AML-193 (cell line): Measurements from ENCODE around the gene PPP1R12A.
A peak's percentile ranks its signal among the peaks of the same experiment; 100 is the strongest.
"Not testable (repeated sequence)": the region's sequence is repeated elsewhere in the genome, so short reads cannot be mapped to it uniquely, and the experiment has no call there.

Source experiments
- DNase-seq, 2 experiments: peaks; one replicate each; lab custom pipeline; 2025; lab: John Stamatoyannopoulos, UW

Gene PPP1R12A

DNA sequence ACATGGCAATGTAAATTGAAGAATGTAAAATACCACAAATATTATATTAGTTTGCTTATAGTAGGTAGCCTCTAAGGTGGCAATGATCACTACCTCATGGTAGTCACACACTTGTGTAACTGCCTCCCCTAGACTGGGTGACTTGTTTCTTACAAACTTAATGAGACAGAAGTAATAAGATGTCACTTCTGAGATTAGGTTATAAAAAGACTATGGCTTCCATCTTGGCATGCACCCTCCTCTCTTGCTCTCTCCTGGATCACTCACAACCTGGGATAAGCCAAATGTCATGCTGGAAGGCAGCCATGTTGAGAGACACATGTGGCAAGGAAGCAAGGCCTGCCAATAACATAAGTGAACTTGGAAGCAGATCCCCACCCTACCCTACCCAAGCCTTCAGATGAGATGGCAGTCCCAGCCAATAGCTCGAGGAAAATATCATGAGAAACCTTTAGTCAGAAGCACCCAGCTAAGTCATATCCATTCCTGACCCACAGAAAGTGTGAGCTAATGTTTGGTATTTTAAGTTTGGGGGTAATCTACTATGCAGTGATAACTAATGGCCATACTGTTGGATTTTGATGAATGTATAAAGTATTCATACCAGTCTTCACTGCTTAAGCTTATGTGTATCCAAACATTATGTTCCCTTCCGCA lies 43.3 kb downstream of the PPP1R12A start:
- no peak for DNase-seq

DNA sequence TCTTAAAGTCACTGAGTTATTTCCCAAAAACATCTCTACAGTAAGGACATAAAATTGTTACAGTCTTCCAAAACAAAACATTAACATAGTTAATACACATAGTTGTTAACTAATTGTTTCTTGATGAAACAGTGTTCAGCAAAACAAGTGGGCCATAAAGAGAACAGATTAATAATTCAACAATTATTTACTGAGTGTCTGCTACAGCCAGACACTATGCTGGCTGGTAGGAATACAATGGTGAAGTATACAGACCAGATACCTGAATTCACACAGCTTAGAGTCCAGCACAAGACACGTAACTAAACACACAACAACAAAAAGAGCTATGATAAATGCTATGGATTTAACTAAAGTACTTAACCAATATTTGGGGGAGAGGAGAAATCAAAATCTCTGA lies 47.0 kb downstream of the PPP1R12A start:
- DNase-seq: no peak

DNA sequence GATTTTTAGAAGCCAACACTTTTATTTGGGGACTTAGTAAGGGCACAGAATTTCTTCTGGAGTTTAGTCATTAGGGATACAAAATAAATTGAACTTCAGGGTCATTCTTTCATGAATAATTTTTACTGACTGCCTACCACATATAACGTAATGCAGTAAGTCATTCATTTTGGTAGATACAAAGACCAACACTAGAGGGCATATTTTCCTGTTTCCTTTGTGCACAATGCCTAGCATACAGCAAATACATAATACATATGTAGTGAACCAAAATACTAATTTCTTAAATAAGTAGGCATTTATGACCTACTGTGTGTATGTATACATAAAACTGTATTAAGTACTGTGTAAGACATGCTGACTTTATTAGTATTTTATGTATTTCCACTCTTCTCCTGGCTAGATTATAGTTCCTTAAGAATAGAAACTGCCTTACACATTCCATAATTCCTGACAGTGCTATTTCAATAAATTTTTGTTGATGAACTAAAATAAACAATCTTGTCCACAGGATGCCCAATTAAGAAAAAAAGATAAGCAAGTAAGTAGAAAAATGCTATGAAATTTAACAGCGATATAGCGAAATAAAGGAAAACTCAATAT lies 47.9 kb downstream of the PPP1R12A start:
- DNase-seq: peak; percentile 61 to 72

DNA sequence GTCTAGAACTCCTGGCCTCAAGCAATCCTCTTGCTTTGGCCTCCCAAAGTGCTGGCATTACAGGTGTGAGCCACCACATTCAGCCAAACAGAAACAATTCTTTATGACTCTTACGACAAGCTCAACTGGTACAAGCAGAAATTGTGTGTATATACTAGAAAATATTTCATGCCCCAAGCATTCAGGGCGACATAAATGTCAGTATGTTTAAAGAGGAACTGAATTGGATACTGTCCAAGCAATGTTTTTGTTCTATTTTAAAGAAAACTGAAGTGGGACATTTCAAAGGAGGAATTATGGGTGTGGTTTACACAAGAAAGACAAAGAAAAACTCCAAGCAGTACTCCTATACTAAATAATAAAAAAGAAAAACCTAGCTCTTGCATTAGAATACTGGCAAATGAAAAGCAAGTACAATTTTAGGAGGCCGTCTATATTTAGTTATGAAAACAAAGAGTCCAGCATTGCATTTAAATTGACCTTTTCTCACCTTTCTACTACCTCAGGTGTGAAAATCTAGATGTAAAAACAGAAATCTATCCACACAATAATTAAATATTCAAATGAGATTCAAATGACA lies 48.9 kb downstream of the PPP1R12A start:
- DNase-seq: no peak

DNA sequence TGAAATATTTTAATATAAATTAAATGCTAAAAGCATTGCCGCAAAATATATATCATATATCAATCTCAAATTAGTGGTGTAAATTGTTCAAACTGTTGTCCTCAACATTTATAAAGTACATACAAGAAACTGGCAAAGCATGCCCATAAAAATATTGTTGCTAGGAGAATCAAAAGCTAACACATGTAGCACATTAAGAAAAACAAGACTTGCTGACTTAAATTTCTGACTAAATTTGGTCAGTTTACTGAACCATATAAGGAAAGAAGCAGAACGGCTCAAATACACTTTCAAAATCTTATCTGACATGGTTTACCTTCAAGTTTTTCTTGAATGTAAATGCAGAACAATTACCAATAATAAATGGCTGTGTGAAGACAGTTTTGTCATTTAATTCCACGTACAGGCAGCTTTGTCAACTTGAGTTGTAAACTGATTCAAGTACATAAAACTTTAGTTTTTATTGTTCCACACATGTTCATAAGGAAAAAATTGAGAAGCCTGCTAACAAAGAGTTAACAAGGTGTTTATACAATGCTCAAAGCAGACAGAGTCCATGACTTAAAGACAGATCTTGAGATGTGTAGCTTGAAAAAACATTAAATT lies 50.4 kb downstream of the PPP1R12A start:
- DNase-seq: no peak

DNA sequence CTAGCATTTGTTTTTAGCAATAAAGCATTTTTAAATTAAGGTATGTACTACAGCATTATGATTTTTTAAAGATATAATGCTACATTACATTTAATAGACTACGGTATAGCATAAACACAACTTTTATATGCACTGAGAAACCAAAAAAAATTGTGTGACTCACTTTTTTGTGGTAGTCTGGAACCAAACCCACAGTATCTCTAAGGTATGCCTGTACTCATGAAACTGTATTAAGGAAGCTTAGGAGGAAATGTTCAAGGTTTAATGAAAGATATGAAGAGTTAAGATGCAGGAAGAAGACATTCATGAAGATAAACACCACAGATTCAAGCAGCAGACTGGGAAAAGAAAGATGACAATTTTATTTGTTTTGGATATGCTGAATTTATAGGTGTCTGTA lies 51.7 kb downstream of the PPP1R12A start:
- no peak for DNase-seq

DNA sequence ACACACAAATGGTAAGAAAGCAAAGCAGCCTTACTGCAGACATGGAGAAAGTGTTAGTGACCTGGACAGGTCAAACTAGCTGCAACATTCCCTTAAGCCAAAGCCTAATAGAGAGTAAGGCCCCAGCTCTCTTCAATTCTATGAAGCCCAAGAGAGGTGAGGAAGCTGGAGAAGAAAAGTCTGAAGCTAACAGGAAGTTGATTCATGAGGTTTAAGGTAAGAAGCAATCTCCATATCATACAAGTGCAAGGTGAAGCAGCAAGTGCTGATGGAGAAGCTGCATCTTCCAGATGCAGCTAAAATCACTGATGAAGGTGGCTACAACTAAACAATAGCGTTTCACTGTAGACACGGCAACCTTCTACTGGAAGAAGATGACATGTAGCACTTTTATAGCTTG lies 53.5 kb downstream of the PPP1R12A start:
- DNase-seq: no peak

DNA sequence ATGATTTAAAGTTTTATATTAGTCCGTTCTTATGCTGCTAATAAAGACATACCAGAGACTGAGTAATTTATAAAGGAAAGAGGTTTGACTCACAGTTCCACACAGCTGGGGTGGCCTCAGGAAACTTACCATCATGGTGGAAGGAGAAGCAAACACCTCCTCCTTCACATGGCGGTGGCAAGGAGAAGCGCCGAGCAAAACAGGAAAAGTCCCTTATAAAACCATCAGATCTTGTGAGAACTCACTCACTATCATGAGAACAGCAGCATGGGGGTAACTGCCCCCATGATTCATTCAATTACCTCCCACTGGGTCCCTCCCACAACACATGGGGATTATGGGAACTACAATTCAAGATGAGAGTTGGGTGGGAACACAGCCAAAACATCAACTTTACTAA lies 56.4 kb downstream of the PPP1R12A start:
- DNase-seq: not testable (repeated sequence)

DNA sequence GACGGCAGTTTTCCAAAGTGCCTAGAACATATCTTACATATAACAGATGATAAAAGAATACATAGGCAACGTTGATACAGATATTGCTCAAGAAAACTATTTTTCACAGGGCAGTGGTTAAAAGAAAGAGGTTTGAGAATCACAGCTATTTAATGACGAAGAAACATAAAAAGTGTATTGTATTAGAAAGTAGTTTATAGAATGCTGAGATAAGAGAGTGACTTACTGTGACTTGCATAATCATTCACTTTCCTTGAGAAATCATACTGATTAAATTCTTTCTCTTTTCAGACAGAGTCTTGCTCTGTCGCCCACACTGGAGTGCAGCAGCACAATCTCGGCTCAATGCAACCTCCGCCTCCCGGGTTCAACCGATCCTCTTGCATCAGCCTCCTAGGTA lies 57.7 kb downstream of the PPP1R12A start:
- DNase-seq: no peak

DNA sequence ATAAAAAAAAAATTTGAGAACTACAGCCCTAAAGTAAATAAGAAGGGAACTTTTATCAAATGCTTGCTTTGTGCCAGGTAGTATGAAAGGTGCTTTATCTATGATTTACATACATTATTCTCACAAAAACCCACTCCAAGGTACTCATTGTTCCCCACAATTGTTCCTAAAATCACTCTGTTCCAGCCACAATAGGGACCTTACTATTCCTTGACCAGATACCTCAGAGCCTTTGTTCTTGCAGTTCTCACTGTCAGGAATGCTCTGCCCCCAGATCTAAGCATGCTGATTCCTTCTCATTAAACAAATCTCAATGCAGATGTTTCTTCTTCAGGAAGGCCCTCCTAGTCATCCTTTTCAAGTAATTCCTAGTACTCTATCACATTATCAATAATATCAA lies 60.2 kb downstream of the PPP1R12A start:
- no peak for DNase-seq

DNA sequence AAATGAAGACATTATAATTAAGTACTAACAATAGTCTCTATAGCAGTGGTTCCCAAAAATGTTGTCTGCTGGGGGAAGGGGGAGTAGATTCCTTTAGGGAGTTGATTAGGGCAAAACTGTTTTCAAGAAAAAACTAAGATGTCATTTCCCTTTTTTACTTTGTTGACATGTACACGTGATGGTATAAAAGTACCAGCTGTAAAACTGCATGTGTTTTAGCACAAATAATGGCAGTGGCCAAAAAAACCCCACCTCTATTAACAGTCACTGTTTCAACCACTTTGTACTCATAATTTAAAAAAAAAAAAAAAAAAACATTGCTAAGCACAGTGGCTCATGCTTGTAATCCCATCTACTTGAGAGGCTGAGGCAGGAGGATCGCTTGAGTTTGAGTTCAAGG lies 61.7 kb downstream of the PPP1R12A start:
- DNase-seq: no peak

DNA sequence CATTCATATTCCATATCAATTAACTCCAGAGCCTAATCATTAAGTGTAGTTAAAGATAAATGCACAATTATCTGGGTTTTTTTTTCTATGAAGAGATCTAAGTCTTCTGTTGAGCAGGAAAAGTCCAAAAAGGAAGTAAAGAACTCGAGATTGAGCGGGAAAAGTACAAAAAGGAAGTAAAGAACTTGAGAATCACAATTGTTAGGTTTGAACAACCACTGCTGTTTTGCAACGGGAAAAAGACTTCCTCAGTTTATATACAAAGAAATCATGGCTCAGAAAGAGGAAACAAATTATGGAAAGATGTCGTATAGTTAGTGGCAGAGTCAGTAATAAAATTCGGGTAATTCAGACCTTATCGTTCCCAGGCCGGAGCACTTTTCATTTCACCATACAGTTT lies 63.3 kb downstream of the PPP1R12A start:
- DNase-seq: peak; percentile 55 to 56

DNA sequence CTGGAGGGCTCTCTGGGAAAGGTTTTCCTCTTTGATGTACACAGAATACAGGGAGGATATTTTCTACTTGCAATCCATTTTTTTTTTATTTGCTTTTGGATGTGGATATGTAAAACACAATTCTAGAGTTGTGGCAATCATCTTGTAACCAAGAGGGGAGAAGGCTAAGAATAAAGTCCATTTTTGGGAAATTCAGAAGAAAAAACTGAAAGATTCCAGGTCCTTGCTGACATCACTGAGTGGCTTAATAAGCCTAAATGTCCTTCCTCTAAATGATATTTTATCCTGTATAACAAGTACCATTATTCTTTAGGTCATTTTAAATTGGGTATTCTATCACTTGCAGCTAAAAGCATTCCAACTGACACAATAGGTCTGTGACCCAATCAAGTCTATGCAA lies 64.0 kb downstream of the PPP1R12A start:
- DNase-seq: no peak

DNA sequence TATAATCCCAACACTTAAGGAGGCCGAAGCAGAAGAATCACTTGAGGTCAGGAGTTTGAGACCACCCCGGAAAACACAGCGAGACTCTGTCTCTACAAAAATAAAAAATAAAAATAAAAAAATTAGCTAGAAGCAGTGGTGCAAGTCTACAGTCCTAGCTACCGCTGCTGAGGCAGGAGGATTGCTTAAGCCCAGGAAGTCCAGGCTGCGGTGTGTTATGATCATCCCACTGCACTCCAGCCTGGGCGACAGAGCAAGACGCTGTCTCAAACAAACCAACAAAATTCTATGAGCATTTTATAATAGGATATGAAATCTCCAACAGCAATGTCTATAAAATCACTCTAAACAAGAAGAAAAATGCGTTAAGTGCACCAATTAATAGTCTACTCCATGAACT lies 75.3 kb downstream of the PPP1R12A start:
- no peak for DNase-seq

DNA sequence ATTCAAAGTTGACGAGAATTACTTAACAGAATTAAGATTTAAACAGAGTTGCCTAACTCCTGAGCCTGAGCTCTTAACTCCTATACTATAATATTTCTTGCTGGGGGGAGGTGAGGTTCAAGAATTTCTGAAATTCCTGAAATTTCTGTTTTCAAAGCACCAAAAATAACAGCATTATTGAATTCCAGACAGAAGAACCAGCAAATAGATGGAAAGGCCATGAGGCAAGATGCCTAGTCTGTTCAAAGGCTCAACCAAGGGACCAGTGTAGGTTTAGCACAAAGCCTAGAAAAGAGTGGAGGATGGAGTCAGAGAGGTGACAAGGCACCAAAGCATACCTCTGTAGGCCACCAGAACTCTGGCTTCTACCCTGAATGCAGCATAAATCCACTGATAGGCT lies 76.4 kb downstream of the PPP1R12A start:
- DNase-seq: no peak

DNA sequence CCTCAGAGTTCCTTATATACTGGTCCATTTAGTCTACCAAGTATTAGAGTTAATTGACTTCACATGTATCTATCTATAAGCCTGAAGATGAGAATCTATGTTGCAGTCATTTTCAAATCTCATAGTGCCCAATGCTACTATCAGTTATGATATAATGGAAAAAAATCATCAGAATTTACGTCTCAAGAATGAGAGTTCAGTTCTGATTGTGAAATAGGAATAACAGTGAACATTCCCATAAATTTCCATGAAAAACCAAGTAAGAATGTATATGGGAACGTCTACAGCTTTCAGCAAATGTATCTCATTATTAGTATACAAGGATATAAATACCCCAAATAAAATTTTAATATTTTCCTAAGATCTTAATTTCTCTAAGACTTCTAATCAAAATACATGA lies 77.2 kb downstream of the PPP1R12A start:
- DNase-seq: no peak

DNA sequence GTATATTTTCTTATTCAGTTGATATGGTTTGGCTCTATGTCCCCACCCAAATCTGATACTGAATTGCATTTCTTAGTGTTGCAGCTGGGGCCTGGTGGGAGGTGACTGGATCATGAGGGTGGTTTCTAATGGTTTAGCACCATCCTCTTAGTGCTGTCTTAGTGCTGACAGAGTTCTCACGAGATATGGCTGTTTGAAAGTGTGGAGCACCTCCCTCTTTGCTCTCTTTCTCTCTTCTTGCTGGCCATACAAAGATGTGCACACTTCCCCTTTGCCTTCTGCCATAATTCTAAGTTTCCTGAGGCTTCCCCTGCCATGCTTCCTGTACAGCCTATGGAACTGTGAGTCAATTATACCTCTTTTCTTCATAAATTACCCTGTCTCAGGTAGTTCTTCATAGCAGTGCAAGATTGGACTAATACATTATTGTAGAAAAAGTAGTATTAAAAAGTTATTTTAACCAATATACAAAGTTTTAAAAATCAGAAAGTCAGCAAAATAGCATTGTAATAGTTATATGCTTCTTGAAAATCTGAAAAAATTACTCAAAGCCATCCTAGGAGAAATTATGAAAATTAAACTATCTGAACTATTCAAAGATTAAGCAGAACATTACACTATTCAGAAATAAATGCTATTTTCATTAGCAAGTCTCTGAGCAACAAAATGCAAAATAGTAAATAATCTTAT lies 84.1 kb downstream of the PPP1R12A start:
- DNase-seq: peak in 1 of 2 experiments; percentile 6

DNA sequence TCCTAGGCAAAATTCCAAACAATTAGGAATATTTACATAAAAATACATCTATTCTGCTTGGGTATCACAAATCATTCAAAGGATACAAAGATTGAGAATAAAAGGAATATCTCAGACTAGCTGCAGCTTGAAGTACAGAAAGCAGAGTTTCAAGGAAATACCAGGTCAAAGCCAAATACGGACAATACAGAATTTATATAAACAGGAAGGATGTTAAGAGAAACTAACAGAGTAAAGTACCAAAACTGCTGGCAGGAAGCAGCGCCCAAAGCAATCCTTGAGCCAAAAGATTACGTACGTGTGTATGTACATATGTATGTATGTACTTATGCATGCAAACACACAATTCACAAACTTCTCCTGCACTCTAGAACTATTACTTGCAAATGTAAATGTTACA lies 86.6 kb downstream of the PPP1R12A start:
- no peak for DNase-seq

DNA sequence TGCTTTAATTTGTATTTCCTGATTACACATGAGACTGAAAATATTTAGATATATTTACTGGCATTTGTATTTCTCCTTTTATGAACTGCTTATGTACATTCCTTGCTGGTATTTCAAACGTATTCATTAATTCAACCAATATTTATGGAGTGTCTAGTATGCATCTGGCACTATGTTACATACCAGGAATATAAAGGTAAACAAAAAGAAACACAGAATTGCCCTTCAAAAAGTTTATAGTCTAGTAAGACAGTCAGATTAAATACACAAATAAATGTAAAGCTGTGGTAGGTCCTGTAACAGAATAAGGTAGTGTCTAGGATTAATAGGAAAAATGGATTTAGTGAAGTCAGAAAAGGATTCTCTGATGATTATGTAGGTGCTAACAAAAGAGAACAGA lies 87.5 kb downstream of the PPP1R12A start:
- no peak for DNase-seq

DNA sequence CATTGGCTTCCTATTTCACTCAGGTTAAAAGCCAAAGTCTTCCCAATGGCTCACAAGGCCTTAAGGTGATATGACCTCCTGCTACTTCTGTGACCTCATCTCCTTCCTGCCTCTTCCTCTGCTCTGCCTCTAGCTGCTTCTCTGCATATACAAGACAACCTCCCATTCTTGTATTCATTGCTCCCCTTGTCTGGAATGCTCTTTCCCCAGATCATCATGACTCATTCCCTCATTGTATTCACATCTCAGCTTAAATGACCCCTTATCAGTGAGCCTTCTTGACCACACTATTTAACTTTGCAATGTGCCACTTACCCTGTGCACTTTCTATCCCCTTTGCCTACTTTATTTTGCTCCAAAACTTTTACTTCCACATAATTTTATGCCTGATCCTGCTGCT lies 90.2 kb downstream of the PPP1R12A start:
- no peak for DNase-seq

DNA sequence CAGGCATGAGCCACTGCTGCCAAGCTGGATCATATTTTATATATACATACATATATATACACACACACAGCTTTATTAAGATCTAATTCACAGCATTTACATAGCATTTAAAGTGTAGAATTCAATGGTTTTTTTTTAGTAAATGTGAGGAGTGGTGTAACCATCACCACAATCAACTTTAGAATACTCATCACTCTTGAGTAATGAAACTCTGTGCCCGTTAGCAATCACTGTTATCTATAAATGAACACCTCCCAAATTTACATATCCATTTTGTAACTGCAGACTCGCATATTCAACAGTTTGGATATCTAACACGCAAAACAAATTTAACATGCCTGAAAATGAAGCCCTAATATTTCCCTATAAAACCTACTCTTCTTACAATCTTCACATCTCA lies 90.9 kb downstream of the PPP1R12A start:
- DNase-seq: no peak

DNA sequence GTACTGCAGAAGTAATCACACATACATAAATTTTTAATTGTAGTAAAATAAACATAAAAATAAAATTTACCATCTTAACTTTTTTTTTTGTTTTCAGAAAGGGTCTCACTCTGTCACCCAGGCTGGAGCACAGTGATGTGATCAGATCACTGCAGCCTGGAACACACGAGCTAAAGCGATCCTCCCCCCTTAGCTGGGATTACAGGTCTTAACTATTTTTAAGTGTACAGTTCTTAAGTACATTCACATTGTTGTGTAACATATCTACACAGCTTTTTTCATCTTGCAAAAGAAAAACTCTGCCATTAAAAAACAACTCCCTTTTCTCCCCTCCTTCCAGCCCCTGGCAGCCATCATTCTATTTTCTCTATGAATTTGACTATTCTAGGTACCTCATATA lies 92.3 kb downstream of the PPP1R12A start:
- DNase-seq: no peak

DNA sequence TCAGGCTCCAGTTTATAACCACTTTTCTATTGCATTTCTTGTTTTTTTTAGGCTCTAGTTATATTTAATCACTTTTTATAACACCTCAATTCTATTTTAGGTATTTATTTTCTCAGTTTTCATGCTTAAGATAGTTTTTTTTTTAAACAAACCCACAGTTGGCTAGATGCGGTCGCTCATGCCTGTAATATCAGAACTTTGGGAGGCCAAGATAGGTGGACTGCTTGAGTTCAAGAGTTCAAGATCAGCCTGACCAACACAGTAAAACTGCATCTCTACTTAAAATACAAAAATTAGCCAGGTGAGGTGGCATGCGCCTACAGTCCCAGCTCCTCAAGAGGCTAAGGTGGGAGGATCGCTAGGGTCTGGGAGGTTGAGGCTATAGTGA lies 93.0 kb downstream of the PPP1R12A start:
- no peak for DNase-seq
